NCI-H524 (cell line): ENCODE measurements around the gene BAHCC1.
A peak's percentile ranks its signal among the peaks of the same experiment; 100 is the strongest.

ENCODE experiments used
- DNase-seq, 2 experiments: peaks; one replicate each; lab custom pipeline; 2025; lab: John Stamatoyannopoulos, UW

Gene BAHCC1

GRCh38 chr17:81367171-81367570, 28.1 kb upstream of the BAHCC1 start:
- no peak for DNase-seq

GRCh38 chr17:81368161-81369022, 26.9 kb upstream of the BAHCC1 start:
- no peak for DNase-seq

GRCh38 chr17:81370294-81370693, 25.0 kb upstream of the BAHCC1 start:
- no peak for DNase-seq

GRCh38 chr17:81371910-81372760, 23.1 kb upstream of the BAHCC1 start:
- DNase-seq, result peak in 1 of 2 experiments; percentile 46

- DNase-seq, result no peak
Observed at GRCh38 chr17:81373536-81374160, 21.6 kb upstream of the BAHCC1 start.

GRCh38 chr17:81374890-81375289, 20.4 kb upstream of the BAHCC1 start:
- DNase-seq, result no peak

GRCh38 chr17:81376946-81377714, 18.1 kb upstream of the BAHCC1 start:
- DNase-seq, result no peak

GRCh38 chr17:81378941-81379511, 16.2 kb upstream of the BAHCC1 start:
- DNase-seq, result no peak

GRCh38 chr17:81379523-81379942, 15.7 kb upstream of the BAHCC1 start:
- peak in 1 of 2 experiments; percentile 34 for DNase-seq

- no peak for DNase-seq
Observed at GRCh38 chr17:81380131-81380530, 15.1 kb upstream of the BAHCC1 start.

- DNase-seq, result no peak
Observed at GRCh38 chr17:81380666-81381518, 14.4 kb upstream of the BAHCC1 start.

- DNase-seq, result no peak
Observed at GRCh38 chr17:81381632-81382577, 13.4 kb upstream of the BAHCC1 start.

GRCh38 chr17:81382851-81383250, 12.4 kb upstream of the BAHCC1 start:
- DNase-seq, result no peak

GRCh38 chr17:81383504-81384421, 11.5 kb upstream of the BAHCC1 start:
- no peak for DNase-seq

- DNase-seq, result no peak
Observed at GRCh38 chr17:81384929-81385319, 10.3 kb upstream of the BAHCC1 start.

- no peak for DNase-seq
Observed at GRCh38 chr17:81385320-81386111, 9.7 kb upstream of the BAHCC1 start.

GRCh38 chr17:81386141-81386645, 9.1 kb upstream of the BAHCC1 start:
- DNase-seq, result no peak
